ENCODE measurements around the gene C11orf97. TPM values are rescaled to one million over a fixed set of nuclear protein-coding genes. Genes with fewer than 3 reads are reported as not detected.

Gene C11orf97
- total RNA-seq, 1 experiment from 2014 or later = not detected

GRCh38 chr11:94558468-94558867, 46.2 kb downstream of the C11orf97 start:
- H2BK20ac ChIP-seq (ENCODE audit: low read depth, low read length, poor library complexity, severe bottlenecking) = no peak overlapping the region
- H4K20me1 ChIP-seq (ENCODE audit: control insufficient read depth, insufficient read depth, insufficient read length) = no peaks in the 10 kb centered on the region
- no peaks in the 10 kb centered on the region for H3K27me3 Mint-ChIP-seq (ENCODE audit: low read depth)
- H2AK5ac ChIP-seq (ENCODE audit: insufficient read length, low read length) = no peak overlapping the region
- H3K23me2 ChIP-seq (ENCODE audit: insufficient read length, low read depth, low read length, poor library complexity, severe bottlenecking) = no peaks in the 10 kb centered on the region
- no peak overlapping the region for H3K4me2 ChIP-seq (ENCODE audit: insufficient read depth, insufficient read length, low read length)
- no peak overlapping the region for H4K91ac ChIP-seq (ENCODE audit: insufficient read length, low read depth, low read length)
- H3K36me3 Mint-ChIP-seq (ENCODE audit: insufficient read depth in 1 of 3, low read depth in 3 of 3) = no peaks in the 10 kb centered on the region
- H3K23ac ChIP-seq (ENCODE audit: insufficient read length, low read depth, low read length) = no peak overlapping the region
- H4K5ac ChIP-seq (ENCODE audit: insufficient read length, low read depth, low read length) = no peak overlapping the region
- no peak overlapping the region for H4K8ac ChIP-seq (replicated peaks; ENCODE audit: insufficient read length, low read depth, low read length)
- no peak overlapping the region for H3K27ac ChIP-seq (ENCODE audit: insufficient read length, low read depth, low read length)
- no peak overlapping the region for H3K4ac ChIP-seq (ENCODE audit: low read depth, low read length)
- H3T11ph ChIP-seq (ENCODE audit: low read length) = no peak overlapping the region
- no peaks in the 10 kb centered on the region for H3K79me2 ChIP-seq (ENCODE audit: insufficient read depth, low read length)
- H3K9ac ChIP-seq (ENCODE audit: extremely low read depth, insufficient read length, low read length) = no peak overlapping the region
- H3K27me3 ChIP-seq (ENCODE audit: insufficient read depth, low read length) = no peaks in the 10 kb centered on the region
- H3K4me3 Mint-ChIP-seq = no peak overlapping the region
- no peak overlapping the region for H2BK120ac ChIP-seq (ENCODE audit: low read depth, low read length, poor library complexity, severe bottlenecking)
- no peak overlapping the region for H2BK5ac ChIP-seq (ENCODE audit: insufficient read length, low read length)
- no peaks in the 10 kb centered on the region for H3K9me3 ChIP-seq (ENCODE audit: control insufficient read depth, low read depth, low read length)
- WGBS (ENCODE audit: extremely low coverage, insufficient read length, low lambda C conversion rate) = no CpG with 5 or more reads among the region's 1 CpG
- no peak overlapping the region for H3K14ac ChIP-seq (ENCODE audit: insufficient read depth, low read length)
- no peak overlapping the region for H2BK12ac ChIP-seq (ENCODE audit: insufficient read length, low read depth, low read length)
- H2AFZ ChIP-seq (ENCODE audit: low read length) = no peak overlapping the region
- H3K4me1 ChIP-seq (ENCODE audit: insufficient read depth, low read length) = no peaks in the 10 kb centered on the region
- no peak overlapping the region for H3K18ac ChIP-seq (ENCODE audit: insufficient read length, low read depth, low read length)
- no peak for DNase-seq
- no peak overlapping the region for H2BK15ac ChIP-seq (ENCODE audit: low read depth, low read length)
- no peaks in the 10 kb centered on the region for H3K79me1 ChIP-seq (ENCODE audit: insufficient read depth, low read depth, low read length, poor library complexity, severe bottlenecking)
- H3K56ac ChIP-seq (ENCODE audit: insufficient read length, low read depth, low read length) = no peak overlapping the region
- no peak for TF ChIP-seq CTCF (conservative IDR thresholded peaks at IDR 0.05)
- H3K9me3 Mint-ChIP-seq = no peaks in the 10 kb centered on the region
- no peak overlapping the region for H3K27ac Mint-ChIP-seq
- peaks cover 5 to 6% of the 10 kb centered on the region in 2 experiments for H3K4me1 Mint-ChIP-seq

Measured in H9 (cell line).